Smooth muscle cell (in vitro differentiated cells): ENCODE results near the gene ABTB2. TPM values are rescaled to one million over a fixed set of nuclear protein-coding genes. Genes with fewer than 3 reads are reported as not detected.

Source experiments
- DNase-seq: peaks from one replicate; lab custom pipeline; 2025; ENCODE audit not compliant: unreplicated experiment; lab: John Stamatoyannopoulos, UW
- H2AFZ ChIP-seq: fragments of 200-600 bp; sonication (generic); 2 replicates; pipeline ENCODE4 v1.6.0; 2016; ENCODE audit warnings: antibody characterized with exemption, low read depth, mild to moderate bottlenecking
- H3F3A ChIP-seq: fragments of 200-600 bp; sonication (generic); 2 replicates; pipeline ENCODE4 v1.6.0; 2017; ENCODE audit warnings: antibody characterized with exemption, low read depth
- H3K27ac ChIP-seq: fragments of 200-600 bp; sonication (generic); 2 replicates; pipeline ENCODE4 v1.5.1; 2016; ENCODE audit warnings: low read depth, mild to moderate bottlenecking
- H3K27me3 ChIP-seq: fragments of 200-600 bp; sonication (generic); 2 replicates; pipeline ENCODE4 v1.6.1; 2016; ENCODE audit warnings: low read depth, mild to moderate bottlenecking
- H3K36me3 ChIP-seq: fragments of 200-600 bp; sonication (generic); 2 replicates; pipeline ENCODE4 v1.5.1; 2016; ENCODE audit warnings: low read depth
- H3K4me1 ChIP-seq: fragments of 200-600 bp; sonication (generic); 2 replicates; pipeline ENCODE4 v1.5.1; 2016; ENCODE audit warnings: low read depth
- H3K4me2 ChIP-seq: fragments of 200-600 bp; sonication (generic); 2 replicates; pipeline ENCODE4 v1.6.0; 2016; ENCODE audit warnings: mild to moderate bottlenecking
- H3K4me3 ChIP-seq: fragments of 200-600 bp; sonication (generic); 2 replicates; pipeline ENCODE4 v1.5.1; 2016; ENCODE audit warnings: mild to moderate bottlenecking
- H3K79me2 ChIP-seq: fragments of 200-600 bp; sonication (generic); 2 replicates; pipeline ENCODE4 v1.6.0; 2016; ENCODE audit warnings: low read depth, mild to moderate bottlenecking
- H3K9ac ChIP-seq: fragments of 200-600 bp; sonication (generic); 2 replicates; pipeline ENCODE4 v1.6.0; 2016; ENCODE audit warnings: low read depth
- H3K9me3 ChIP-seq: fragments of 200-600 bp; sonication (generic); replicated peaks from 2 replicates; pipeline ENCODE4 v1.5.1; 2016; ENCODE audit warnings: low read depth
- H4K20me1 ChIP-seq: fragments of 200-600 bp; sonication (generic); 2 replicates; pipeline ENCODE4 v1.6.0; 2016; ENCODE audit warnings: low read depth
- CTCF ChIP-seq: fragments of 200-600 bp; sonication (generic); IDR thresholded peaks from 2 replicates; pipeline ENCODE4 v1.5.1; 2017; ENCODE audit warnings: borderline replicate concordance, mild to moderate bottlenecking, antibody characterized with exemption; ENCODE audit not compliant: insufficient read depth, poor library complexity, severe bottlenecking
- WGBS: methylation state at CpG from one replicate; pipeline ENCODE4 v1.1.7; 2016; ENCODE audit warnings: low lambda C conversion rate; 5-methylcytosine and 5-hydroxymethylcytosine counted together
- polyA plus RNA-seq: library from polyadenylated mRNA; unstranded; fragments of >200 nt; fragmentation: Nextera tagmentation; extraction: Ambion mirVana; gene quantifications from 2 replicates; pipeline ENCODE4 v1.2.1, GENCODE V29; 2016
- total RNA-seq: library from RNA; depleted of rRNA; stranded (reverse); fragments of >200 nt; gene quantifications from 2 replicates; pipeline ENCODE4 v1.2.3, GENCODE V29; 2014

The ABTB2 gene
- total and polyA plus RNA-seq, 2 experiments from 2014 or later, result 4.3 to 4.9 TPM

- Histone ChIP-seq H2AFZ (no peak overlapping the region), H3K27me3 (no peaks in the 10 kb centered on the region), H3K9ac (no peak overlapping the region), H3K4me3 (no peak overlapping the region), H3K9me3 (no peaks in the 10 kb centered on the region), H3K36me3 (no peaks in the 10 kb centered on the region), H4K20me1 (peaks cover 25% of the 10 kb centered on the region), H3K27ac (no peak overlapping the region), H3K79me2 (peaks cover 5% of the 10 kb centered on the region), H3F3A (no peaks in the 10 kb centered on the region), H3K4me2 (no peak overlapping the region), H3K4me1 (peaks cover 8% of the 10 kb centered on the region)
- TF ChIP-seq CTCF, result no peak
- DNase-seq, result no peak
These were observed 139.7 kb downstream of the ABTB2 start for GRCh38 chr11:34218067-34218466.

- H3K27ac ChIP-seq, result no peak overlapping the region
- DNase-seq, result no peak
- no peaks in the 10 kb centered on the region for H3K36me3 ChIP-seq
- no peak overlapping the region for H3K9ac ChIP-seq
- H3K4me2 ChIP-seq, result no peak overlapping the region
- H3K27me3 ChIP-seq, result no peaks in the 10 kb centered on the region
- no peak for TF ChIP-seq CTCF
- peaks cover 17% of the 10 kb centered on the region for H4K20me1 ChIP-seq
- WGBS, result 79% methylated on average over 6 of the region's 6 CpGs
- H3F3A ChIP-seq, result no peaks in the 10 kb centered on the region
- H3K4me1 ChIP-seq, result no peaks in the 10 kb centered on the region
- no peak overlapping the region for H2AFZ ChIP-seq
- H3K9me3 ChIP-seq, result no peaks in the 10 kb centered on the region
- peaks cover 5% of the 10 kb centered on the region for H3K79me2 ChIP-seq
- H3K4me3 ChIP-seq, result no peak overlapping the region
These were observed 141.1 kb downstream of the ABTB2 start for GRCh38 chr11:34216706-34217105.

GRCh38 chr11:34215806-34216453 lies 141.9 kb downstream of the ABTB2 start:
- H3K4me3 ChIP-seq, result no peak overlapping the region
- no peak overlapping the region for H3K4me2 ChIP-seq
- DNase-seq, result no peak
- no peaks in the 10 kb centered on the region for H3K36me3 ChIP-seq
- no peak for TF ChIP-seq CTCF
- no peaks in the 10 kb centered on the region for H3K27me3 ChIP-seq
- 96% methylated on average over 1 of the region's 1 CpG for WGBS
- no peak overlapping the region for H2AFZ ChIP-seq
- H4K20me1 ChIP-seq, result peaks cover 10% of the 10 kb centered on the region
- no peaks in the 10 kb centered on the region for H3K9me3 ChIP-seq
- no peak overlapping the region for H3K9ac ChIP-seq
- H3K27ac ChIP-seq, result no peak overlapping the region
- no peaks in the 10 kb centered on the region for H3F3A ChIP-seq
- H3K4me1 ChIP-seq, result no peaks in the 10 kb centered on the region
- H3K79me2 ChIP-seq, result peaks cover 5% of the 10 kb centered on the region
